Measurements from ENCODE around the gene NAXD.

Gene NAXD

DNA sequence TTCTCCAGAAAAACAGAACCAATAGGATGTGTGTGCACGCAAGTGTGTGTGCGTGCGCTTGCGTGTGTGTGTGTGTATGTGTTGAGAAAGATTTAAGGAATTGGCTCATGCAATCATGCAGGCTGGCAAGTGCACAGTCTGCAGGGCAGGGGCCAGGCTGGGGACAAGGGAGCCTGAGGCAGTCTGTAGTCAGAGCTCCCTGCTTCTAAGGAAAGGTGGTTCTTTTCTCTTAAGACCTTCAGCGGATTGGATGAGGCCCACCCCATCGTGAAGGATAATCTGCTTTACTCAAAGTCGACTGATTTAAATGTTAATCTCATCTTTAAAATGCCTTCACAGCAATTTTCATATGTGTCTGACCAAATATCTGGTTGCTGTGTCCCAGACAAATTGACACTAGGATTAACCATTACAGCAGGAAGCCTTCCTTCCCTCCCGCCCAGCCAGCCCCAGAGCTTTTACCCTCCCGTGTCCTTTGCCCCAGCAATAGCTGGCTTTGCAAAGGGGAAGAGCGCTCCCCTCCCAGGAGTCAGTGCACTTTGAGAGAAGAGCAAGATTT is 15.0 kb upstream of the NAXD start:
- ChIA-PET POLR2A (interaction anchor here (0.6 to 1.1 kb wide), 2 partner anchors 15 to 354 kb away, joined by 4 to 5 read pairs; partner anchors contain the start of gene NAXD), CTCF (interaction anchor here (1.1 kb wide), 1 partner anchor 315 kb away, joined by 3 read pairs; no protein-coding TSS in a partner anchor)

DNA sequence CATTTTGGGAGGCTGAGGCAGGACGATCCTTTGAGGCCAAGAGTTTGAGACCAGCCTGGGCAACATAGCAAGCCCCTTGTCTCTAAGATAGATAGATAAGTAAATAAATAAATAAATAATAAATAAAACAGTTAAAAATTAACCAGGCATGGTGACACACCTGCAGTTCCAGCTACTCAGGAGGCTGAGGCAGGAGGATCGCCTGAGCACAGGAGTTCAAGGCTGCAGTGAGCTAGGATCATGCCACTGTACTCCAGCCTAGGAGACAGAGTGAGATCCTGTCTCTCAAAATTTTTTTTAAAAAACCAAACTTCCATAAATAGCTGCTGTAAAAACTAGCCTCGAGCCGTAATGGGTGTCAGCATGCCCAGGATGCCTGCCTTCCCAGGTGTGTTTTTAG is 14.4 kb upstream of the NAXD start:
- CTCF ChIA-PET: interaction anchor here (1.1 kb wide), 1 partner anchor 315 kb away, joined by 3 read pairs; no protein-coding TSS in a partner anchor
- Histone ChIP-seq H3K4me3 (ENCODE audit: low read depth, low read length) (no peak overlapping the region), H3K9me3 (ENCODE audit: control insufficient read depth, insufficient read depth, low read depth, low read length) (no peaks in the 10 kb centered on the region), H3K27ac (ENCODE audit: extremely low read depth, low read depth, low read length) (no peak overlapping the region), H3K4me1 (ENCODE audit: control insufficient read depth, insufficient read depth, low read length) (no peaks in the 10 kb centered on the region), H3K36me3 (ENCODE audit: control insufficient read depth in 2 of 2, insufficient read depth in 1 of 2, low read length in 2 of 2) (no peaks in the 10 kb centered on the region)
- TF ChIP-seq, protein P1, sequence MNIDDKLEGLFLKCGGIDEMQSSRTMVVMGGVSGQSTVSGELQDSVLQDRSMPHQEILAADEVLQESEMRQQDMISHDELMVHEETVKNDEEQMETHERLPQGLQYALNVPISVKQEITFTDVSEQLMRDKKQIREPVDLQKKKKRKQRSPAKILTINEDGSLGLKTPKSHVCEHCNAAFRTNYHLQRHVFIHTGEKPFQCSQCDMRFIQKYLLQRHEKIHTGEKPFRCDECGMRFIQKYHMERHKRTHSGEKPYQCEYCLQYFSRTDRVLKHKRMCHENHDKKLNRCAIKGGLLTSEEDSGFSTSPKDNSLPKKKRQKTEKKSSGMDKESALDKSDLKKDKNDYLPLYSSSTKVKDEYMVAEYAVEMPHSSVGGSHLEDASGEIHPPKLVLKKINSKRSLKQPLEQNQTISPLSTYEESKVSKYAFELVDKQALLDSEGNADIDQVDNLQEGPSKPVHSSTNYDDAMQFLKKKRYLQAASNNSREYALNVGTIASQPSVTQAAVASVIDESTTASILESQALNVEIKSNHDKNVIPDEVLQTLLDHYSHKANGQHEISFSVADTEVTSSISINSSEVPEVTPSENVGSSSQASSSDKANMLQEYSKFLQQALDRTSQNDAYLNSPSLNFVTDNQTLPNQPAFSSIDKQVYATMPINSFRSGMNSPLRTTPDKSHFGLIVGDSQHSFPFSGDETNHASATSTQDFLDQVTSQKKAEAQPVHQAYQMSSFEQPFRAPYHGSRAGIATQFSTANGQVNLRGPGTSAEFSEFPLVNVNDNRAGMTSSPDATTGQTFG (tag by site-specific recombination; IDR thresholded peaks at IDR 0.05; ENCODE audit: borderline replicate concordance): no peak
- no peak for TF ChIP-seq MZF1 (tag by site-specific recombination; IDR thresholded peaks at IDR 0.05; ENCODE audit: borderline replicate concordance)
- TF ChIP-seq, protein P2, sequence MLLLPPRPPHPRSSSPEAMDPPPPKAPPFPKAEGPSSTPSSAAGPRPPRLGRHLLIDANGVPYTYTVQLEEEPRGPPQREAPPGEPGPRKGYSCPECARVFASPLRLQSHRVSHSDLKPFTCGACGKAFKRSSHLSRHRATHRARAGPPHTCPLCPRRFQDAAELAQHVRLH (tag by site-specific recombination; IDR thresholded peaks at IDR 0.05): no peak
- no peak for TF ChIP-seq MYNN (tag by site-specific recombination; IDR thresholded peaks at IDR 0.05; ENCODE audit: borderline replicate concordance)
- no peak for TF ChIP-seq GLI2 (tag by site-specific recombination; IDR thresholded peaks at IDR 0.05; ENCODE audit: borderline replicate concordance, low read depth)
- no peak for TF ChIP-seq ZNF707 (tag by site-specific recombination; IDR thresholded peaks at IDR 0.05)
- no peak for TF ChIP-seq SP2 (tag by site-specific recombination; IDR thresholded peaks at IDR 0.05)
- TF ChIP-seq ZNF132 (tag by site-specific recombination; IDR thresholded peaks at IDR 0.05; ENCODE audit: borderline replicate concordance): no peak
- no peak for TF ChIP-seq ZNF629 (tag by site-specific recombination; IDR thresholded peaks at IDR 0.05)
- no peak for TF ChIP-seq ZNF239 (tag by site-specific recombination; IDR thresholded peaks at IDR 0.05)
- TF ChIP-seq, protein P3, sequence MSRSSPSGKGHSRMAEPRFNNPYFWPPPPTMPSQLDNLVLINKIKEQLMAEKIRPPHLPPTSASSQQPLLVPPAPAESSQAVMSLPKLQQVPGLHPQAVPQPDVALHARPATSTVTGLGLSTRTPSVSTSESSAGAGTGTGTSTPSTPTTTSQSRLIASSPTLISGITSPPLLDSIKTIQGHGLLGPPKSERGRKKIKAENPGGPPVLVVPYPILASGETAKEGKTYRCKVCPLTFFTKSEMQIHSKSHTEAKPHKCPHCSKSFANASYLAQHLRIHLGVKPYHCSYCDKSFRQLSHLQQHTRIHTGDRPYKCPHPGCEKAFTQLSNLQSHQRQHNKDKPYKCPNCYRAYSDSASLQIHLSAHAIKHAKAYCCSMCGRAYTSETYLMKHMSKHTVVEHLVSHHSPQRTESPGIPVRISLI (tag by site-specific recombination; IDR thresholded peaks at IDR 0.05): no peak
- POLR2A ChIA-PET: interaction anchor here (1.1 kb wide), 1 partner anchor 14 kb away, joined by 4 read pairs; the partner anchor contains the start of gene NAXD

More for the DNA sequence above, 15.0 kb upstream of the NAXD start:
- H3K27ac ChIP-seq (ENCODE audit: extremely low read depth, low read depth, low read length): no peak overlapping the region
- no peaks in the 10 kb centered on the region for H3K36me3 ChIP-seq (ENCODE audit: control insufficient read depth in 2 of 2, insufficient read depth in 1 of 2, low read length in 2 of 2)
- no peak overlapping the region for H3K4me3 ChIP-seq (ENCODE audit: low read depth, low read length)
- no peaks in the 10 kb centered on the region for H3K9me3 ChIP-seq (ENCODE audit: control insufficient read depth, insufficient read depth, low read depth, low read length)
- no peaks in the 10 kb centered on the region for H3K4me1 ChIP-seq (ENCODE audit: control insufficient read depth, insufficient read depth, low read length)
- TF ChIP-seq FEZF1 (tag by site-specific recombination; IDR thresholded peaks at IDR 0.05): peak; percentile 59
- no peak for TF ChIP-seq WT1 (tag by site-specific recombination; IDR thresholded peaks at IDR 0.05)
- TF ChIP-seq ZNF223 (tag by site-specific recombination; IDR thresholded peaks at IDR 0.05): no peak
- peak; percentile 70 for TF ChIP-seq ZNF341 (tag by site-specific recombination; IDR thresholded peaks at IDR 0.05; ENCODE audit: low read depth)

DNA sequence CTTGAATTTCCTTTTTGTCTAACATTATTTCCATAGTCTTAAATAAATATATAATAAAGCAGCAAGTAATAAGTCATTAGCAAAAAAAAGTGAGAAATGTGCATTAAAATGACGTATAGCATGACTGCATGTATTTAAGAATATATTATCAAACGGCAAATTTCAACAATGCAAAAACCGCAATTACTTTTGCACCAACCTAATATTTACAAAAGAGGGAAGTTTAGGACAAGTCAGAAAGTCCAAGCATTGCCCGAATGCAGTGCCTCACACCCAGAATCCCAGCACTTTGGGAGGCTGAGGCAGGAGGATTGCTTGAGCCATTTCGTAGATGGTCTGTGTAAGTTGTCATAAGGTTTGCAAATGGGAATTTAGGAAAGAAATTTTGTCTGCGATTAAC is 10.2 kb upstream of the NAXD start:
- ChIA-PET POLR2A (no interaction called here), CTCF (interaction anchor here (0.6 kb wide), 1 partner anchor 10 kb away, joined by 3 read pairs; no protein-coding TSS in a partner anchor)
- no peak overlapping the region for H3K27ac ChIP-seq (ENCODE audit: extremely low read depth, low read depth, low read length)
- no peak overlapping the region for H3K4me3 ChIP-seq (ENCODE audit: low read depth, low read length)
- no peaks in the 10 kb centered on the region for H3K36me3 ChIP-seq (ENCODE audit: control insufficient read depth in 2 of 2, insufficient read depth in 1 of 2, low read length in 2 of 2)
- no peak for TF ChIP-seq ZNF785 (tag by site-specific recombination; IDR thresholded peaks at IDR 0.05)
- no peak for TF ChIP-seq ZNF792 (tag by site-specific recombination; IDR thresholded peaks at IDR 0.05)
- TF ChIP-seq, protein P4, sequence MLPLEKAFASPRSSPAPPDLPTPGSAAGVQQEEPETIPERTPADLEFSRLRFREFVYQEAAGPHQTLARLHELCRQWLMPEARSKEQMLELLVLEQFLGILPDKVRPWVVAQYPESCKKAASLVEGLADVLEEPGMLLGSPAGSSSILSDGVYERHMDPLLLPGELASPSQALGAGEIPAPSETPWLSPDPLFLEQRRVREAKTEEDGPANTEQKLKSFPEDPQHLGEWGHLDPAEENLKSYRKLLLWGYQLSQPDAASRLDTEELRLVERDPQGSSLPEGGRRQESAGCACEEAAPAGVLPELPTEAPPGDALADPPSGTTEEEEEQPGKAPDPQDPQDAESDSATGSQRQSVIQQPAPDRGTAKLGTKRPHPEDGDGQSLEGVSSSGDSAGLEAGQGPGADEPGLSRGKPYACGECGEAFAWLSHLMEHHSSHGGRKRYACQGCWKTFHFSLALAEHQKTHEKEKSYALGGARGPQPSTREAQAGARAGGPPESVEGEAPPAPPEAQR (tag by site-specific recombination; IDR thresholded peaks at IDR 0.05): no peak
- TF ChIP-seq KLF1 (tag by site-specific recombination; IDR thresholded peaks at IDR 0.05): no peak
- no peak for TF ChIP-seq ZNF239 (tag by site-specific recombination; IDR thresholded peaks at IDR 0.05)
- no peak for TF ChIP-seq HOXD13 (CRISPR knock-in tag; IDR thresholded peaks at IDR 0.05; ENCODE audit: borderline replicate concordance)
- TF ChIP-seq, protein P5, sequence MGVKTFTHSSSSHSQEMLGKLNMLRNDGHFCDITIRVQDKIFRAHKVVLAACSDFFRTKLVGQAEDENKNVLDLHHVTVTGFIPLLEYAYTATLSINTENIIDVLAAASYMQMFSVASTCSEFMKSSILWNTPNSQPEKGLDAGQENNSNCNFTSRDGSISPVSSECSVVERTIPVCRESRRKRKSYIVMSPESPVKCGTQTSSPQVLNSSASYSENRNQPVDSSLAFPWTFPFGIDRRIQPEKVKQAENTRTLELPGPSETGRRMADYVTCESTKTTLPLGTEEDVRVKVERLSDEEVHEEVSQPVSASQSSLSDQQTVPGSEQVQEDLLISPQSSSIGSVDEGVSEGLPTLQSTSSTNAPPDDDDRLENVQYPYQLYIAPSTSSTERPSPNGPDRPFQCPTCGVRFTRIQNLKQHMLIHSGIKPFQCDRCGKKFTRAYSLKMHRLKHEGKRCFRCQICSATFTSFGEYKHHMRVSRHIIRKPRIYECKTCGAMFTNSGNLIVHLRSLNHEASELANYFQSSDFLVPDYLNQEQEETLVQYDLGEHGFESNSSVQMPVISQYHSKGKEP (tag by site-specific recombination; IDR thresholded peaks at IDR 0.05): no peak
- no peak for TF ChIP-seq ZNF670 (tag by site-specific recombination; IDR thresholded peaks at IDR 0.05; ENCODE audit: low read depth)
- no peak for TF ChIP-seq ZNF146 (tag by site-specific recombination; IDR thresholded peaks at IDR 0.05)
- TF ChIP-seq ZNF37A (tag by site-specific recombination; IDR thresholded peaks at IDR 0.05): no peak
- no peak for TF ChIP-seq ZNF530 (tag by site-specific recombination; IDR thresholded peaks at IDR 0.05; ENCODE audit: low read depth)
- no peaks in the 10 kb centered on the region for H3K9me3 ChIP-seq (ENCODE audit: control insufficient read depth, insufficient read depth, low read depth, low read length)
- no peaks in the 10 kb centered on the region for H3K4me1 ChIP-seq (ENCODE audit: control insufficient read depth, insufficient read depth, low read length)
